ENCODE data around the gene SLC2A9.

The SLC2A9 gene

GRCh38 chr4:10045481-10045880, 24.2 kb upstream of the SLC2A9 start:
- DNase-seq (ENCODE audit: low spot score), result peak; percentile 60

DNA sequence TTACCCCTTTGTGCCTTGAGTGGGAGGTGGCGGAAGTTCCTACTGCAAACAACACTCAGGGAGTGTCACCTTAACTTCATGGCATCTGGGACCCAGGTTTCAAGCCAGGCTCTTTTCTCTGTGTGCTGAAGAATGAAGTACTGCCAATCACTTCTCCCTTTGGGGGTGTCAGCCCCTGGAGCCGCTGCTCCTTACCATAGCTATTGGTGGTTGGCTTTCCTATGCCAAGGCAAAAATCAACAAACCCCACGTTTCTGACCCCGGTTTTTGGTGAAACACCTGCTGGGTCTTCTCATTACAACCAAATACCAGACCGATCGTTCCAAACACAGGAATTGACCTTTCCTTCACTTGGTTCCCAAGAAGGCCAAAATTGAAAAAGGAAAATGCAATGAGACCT, 19.7 kb upstream of the SLC2A9 start:
- no peak for DNase-seq (ENCODE audit: low spot score)

DNA sequence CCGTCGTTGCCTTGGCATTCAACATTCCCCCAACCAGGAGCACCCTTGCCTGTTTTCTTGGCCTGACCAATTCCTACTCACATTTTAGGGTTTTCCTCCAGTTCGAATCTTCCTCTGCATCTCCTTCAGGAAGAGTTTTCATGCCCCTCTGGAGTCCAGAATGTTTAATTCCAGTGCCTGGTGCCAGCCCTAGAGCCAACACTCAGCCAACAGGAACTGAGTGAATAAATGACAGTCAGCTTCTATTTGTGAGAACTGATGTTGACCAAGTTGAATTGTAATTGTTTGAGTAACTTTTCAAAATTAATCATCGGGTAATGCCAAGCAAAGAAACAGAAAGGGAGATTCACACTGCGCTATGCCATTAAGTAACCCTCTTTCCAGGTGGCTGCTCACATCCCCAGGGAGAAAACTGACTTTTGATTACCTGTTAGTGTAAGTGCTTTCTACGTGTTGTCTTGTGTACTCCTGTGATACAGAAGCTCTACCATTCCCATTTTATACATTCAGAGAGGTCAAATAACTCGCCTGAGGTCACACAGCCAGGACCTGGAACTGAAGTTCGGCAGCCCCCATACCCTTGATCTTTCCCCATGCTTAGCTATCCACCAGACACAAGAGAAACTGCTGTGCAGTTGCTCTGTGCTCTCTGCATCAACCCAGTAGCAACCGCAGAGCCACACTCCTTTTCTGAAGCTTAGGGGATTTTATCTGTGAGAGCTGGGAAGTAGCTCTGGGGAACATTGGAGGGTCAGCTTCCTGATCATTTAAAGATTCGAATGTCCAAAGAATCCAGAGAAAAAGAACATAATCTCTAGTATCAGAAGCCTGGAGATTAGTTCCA, 19.0 kb upstream of the SLC2A9 start:
- DNase-seq (ENCODE audit: low spot score), result no peak

- DNase-seq (ENCODE audit: low spot score), result no peak
These were observed 15.6 kb upstream of the SLC2A9 start for GRCh38 chr4:10036807-10037342.

DNA sequence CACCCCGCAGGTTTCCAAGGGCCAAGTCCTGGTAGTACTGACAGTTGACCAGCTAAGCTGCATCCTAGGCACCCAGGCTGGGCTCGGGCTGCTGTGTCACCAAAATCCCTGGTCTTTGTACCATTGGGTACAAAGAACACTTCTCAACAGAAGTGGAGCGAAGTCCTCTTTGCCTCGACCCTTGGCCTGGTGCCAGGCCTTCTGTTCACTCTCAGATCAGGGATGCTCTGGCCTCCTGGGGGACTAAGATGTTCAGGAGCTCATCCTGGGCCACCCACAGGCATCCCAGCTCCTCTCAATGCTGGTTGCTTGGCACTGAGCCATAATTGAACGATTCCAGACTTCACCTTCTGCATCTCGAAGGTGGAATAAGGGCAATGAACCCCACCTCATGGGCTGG, 13.8 kb upstream of the SLC2A9 start:
- DNase-seq (ENCODE audit: low spot score), result no peak

- DNase-seq (ENCODE audit: low spot score), result no peak
These were observed 13.4 kb upstream of the SLC2A9 start for GRCh38 chr4:10034612-10035104.

DNA sequence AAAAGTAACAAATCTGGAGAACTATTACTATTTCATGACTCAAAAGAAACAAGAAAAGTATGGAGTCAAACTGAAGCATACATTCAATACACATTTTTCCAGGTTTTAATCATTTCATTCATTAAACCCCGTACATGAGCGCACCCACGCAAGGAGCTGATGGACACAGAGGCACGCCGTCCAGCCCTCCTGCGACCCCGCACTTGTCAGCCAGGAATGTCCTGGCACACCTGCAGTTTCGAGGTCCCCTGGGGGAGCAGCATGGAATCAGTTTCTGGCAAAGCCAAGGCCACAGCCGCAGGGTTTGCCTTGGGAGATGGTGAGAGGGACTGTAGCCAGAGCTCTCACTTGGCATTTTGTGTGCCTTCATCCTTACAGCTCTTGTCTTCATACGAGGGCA, 12.8 kb upstream of the SLC2A9 start:
- no peak for DNase-seq (ENCODE audit: low spot score)

- DNase-seq (ENCODE audit: low spot score), result peak; percentile 82
These were observed 12.0 kb upstream of the SLC2A9 start for GRCh38 chr4:10033191-10033881.

DNA sequence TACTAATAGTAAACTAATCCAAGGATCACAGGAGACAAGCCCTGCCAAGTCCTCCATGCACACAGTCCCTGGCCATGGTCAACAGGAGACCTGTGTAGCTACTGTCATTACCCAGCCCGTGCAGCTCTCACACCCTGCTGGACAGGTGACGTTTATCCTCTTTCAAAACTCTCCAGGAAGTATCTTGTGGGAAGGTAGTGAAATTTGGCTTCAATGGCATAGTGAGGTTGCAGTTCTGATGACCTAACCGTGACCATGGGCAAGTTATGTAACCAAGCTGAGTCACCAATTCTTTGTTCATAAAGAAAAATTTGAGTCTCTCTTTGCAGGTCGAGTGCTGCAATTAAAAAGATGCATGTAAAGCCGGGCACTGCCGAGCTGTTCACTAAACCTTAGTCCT, 11.3 kb upstream of the SLC2A9 start:
- DNase-seq (ENCODE audit: low spot score), result peak; percentile 69

GRCh38 chr4:10031668-10032590, 10.6 kb upstream of the SLC2A9 start:
- no peak for DNase-seq (ENCODE audit: low spot score)

GRCh38 chr4:10030972-10031667, 9.8 kb upstream of the SLC2A9 start:
- no peak for DNase-seq (ENCODE audit: low spot score)

GRCh38 chr4:10029403-10029802, 8.1 kb upstream of the SLC2A9 start:
- no peak for DNase-seq (ENCODE audit: low spot score)

- DNase-seq (ENCODE audit: low spot score), result no peak
These were observed 7.6 kb upstream of the SLC2A9 start for GRCh38 chr4:10028910-10029309.

- no peak for DNase-seq (ENCODE audit: low spot score)
These were observed 5.2 kb upstream of the SLC2A9 start for GRCh38 chr4:10026485-10026884.

DNA sequence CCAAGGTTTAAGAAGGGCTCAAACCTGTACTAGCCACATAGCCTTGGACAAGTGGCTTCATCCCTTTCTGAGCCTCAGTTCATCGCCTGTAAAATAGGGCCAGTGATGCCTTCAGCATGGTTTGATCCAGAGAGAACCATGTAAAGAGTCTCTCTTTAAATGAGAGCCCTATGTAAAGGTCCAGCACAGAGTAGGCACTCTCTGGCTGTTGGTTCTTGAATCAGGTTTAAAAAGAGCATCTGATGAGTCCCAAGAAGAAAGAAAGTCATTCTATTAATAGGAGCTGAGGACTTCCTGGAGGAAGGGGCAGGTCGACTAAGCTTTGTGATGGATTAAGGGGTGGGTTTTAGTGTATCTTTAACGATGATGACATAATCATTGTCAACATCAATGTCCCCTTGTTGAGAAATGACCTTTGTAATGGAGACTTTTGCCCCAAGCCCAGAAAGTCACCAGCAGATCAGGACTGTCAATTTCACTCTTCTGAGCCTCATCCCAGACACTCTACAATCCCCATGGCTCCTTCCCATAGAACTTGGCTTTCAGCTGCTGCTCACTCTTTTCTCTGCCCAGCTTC, 4.0 kb upstream of the SLC2A9 start:
- no peak for DNase-seq (ENCODE audit: low spot score)

DNA sequence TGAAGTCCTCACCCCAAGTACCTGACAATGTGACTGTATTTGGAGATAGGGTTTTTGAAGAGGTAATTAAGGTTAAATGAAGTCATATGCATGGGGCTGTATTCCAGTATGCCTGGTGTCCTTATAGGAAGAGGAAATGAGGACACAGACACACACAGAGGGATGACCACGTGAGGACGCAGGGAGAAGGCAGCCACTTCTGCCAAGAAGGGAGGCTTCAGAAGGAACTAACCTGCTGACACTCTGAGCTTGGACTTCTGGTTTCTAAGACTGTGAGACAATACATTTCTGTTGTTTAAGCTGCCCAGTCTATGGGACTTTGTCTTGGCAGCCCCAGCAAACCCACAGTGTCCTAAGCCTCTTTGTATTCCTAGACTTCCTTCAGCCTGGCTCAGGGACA, 3.0 kb upstream of the SLC2A9 start:
- no peak for DNase-seq (ENCODE audit: low spot score)

DNA sequence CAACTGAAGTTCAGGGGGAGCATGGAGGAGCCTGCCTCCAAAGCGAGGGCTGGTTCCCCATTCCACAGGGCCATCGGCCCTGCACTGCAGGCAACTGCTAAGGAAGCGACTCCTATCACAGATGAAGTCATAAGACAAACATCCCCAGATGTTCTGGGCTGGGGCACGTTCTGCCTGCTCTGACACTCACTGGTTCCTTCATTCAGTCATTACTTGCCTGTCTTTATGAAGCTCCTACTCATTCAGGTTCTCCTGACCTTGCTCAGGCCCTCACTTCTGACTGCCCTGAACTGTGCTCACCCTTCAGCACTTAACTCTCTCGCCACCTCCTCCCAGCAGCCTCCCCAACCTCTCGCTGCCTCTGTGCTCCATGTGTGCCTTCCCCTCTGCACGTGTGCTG, 2.5 kb upstream of the SLC2A9 start:
- DNase-seq (ENCODE audit: low spot score), result no peak

GRCh38 chr4:10023050-10023419, 1.7 kb upstream of the SLC2A9 start:
- no peak for DNase-seq (ENCODE audit: low spot score)

DNA sequence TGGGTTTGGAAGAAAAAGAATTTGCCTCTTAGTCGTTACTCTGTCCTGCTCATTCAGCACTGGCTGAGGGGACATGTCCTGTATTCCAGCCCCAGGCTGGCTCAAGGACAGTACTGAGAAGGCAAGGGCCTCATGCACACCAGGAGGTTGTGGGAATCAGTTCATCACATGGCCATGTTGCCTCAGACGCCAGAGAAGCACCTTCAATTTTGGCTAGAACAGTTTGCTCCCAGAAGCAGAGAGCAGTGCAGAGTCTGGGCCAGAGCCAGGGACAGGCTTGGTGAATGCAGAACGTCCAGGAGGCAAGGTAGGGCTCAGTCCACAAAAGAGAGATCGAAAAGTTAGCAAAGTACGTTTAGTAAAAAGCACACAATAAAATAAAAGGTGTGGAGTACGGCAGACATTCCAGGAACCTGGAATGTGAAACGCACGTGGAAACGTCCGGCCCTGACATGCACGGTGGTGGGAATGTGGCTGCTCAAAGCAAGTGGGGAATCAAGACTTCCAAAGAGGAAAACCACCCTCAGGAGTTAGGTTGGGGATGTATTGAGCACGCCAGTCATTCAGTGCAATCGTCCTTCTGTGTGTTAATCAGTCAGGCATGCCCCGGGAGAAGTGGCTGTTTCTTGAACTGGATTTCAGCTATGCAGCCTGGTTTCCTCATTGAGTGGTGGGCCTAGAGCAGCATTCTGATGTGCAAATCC, 1.2 kb upstream of the SLC2A9 start:
- DNase-seq (ENCODE audit: low spot score), result no peak

- no peak for DNase-seq (ENCODE audit: low spot score)
These were observed 341 bp upstream of the SLC2A9 start for GRCh38 chr4:10021653-10022023.

DNA sequence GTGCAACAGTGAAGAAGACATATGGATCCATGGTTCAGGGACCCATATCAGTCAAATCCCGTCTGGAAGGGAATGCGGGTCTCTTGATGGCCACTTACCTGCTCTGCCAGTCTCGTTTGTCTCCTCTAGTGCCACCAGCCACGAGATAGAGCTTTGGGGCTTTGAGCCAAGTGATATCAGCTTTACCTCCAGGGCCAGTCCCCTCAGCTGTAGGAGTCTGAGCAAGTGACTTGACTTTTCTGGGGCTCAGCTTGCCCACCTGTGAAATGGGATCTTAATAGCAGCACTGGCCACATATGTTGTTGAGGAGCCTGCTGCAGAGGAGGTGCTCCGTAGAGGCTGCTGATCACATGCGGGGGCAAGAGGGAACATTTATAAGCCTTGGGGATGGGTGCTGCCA, 1.2 kb downstream of the SLC2A9 start:
- no peak for DNase-seq (ENCODE audit: low spot score)

All from GM03348 (cell line).